ENCODE data around the gene CCDC33.
"Not testable (repeated sequence)": the region's sequence is repeated elsewhere in the genome, so short reads cannot be mapped to it uniquely, and the experiment has no call there.

Gene CCDC33

DNA sequence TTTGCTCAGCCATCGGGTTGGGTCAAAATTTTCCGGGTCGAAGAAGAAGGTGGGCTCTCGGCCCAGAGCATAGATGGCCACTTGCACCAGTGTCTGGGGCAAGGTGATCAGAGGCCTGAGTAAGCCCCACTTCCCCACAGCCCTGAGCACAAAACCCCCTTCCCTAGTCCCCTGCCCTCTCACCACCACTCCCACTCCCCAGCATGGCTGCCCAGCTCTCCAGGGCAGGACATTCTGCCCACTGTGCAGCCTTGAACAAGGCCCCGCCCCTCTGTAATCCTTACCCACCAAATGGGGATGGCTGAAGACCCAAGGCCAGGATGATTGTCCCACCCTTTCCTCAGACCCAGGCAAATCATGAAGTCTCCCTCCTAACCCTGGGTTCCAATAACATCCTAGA, 102.5 kb downstream of the CCDC33 start:
- DNase-seq, result no peak

DNA sequence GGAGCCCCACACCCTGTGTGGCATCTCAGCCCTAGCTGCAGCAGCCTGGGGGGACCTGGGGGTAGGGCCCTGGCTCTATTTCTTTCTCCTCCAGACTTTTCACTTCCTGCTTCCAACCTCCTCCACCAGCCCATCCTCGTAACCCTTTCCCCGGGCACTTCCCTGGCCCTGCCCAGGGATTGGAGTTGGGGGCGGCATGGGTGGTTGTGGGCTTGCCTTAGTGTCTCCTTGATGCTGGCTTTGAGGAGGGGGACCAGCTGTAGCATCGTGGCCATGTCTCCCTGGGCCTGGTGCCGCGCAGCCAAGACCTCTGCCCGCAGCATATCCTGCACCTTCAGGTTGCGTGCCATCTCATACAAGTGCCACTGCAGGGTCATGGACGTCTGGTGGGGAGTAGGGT, 103.2 kb downstream of the CCDC33 start:
- no peak for DNase-seq

DNA sequence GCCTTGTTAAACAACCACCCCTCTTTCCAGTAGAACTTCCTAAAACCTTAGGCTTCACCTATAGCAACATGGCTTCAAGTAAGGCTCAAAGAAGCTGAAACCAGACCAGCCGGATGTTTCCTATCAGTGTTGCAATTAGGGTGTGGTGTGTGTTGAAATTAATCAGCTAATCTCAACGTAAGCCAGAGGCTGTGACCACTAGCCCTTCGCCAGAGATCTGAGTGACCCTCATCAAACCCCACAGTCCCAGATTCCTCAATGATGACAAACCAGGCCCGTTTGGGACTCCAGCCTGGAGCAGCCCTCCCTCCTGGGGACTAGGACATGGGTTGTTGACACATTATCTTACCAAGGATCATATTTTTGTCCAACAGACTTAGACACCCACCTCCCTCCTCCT, 104.0 kb downstream of the CCDC33 start:
- no peak for DNase-seq

DNA sequence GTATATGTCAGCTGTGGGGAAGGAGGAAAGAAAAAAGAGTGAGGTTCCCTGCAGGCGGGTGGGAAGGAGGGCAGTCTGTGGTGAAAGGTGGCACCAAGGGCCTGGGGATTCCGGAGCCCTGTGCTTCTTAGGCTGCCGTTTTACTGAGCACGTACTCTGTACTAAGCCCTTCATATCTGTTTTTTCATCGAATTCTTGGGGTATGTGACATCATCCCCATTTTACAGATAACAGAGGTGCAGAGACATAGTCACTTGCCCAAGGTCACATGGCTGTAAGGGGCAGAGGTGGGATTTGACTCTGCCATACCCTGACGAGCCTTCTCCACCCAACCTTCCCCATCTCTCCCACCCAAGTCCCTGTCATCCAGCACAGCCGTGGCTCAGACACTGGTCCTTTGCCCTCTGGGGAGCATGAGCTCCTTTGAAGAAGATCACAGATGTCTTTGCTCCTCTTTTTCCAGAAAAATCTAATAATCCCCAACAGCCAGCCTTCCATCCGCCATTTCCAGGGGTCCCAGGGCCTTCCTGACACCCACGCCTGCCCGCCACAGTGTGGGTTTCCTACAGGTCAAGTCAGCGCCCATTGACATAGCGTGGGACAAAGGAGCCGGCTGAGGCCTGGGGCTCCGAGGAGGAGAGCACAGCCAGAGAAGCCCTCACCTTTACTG, 107.1 kb downstream of the CCDC33 start:
- DNase-seq, result no peak

DNA sequence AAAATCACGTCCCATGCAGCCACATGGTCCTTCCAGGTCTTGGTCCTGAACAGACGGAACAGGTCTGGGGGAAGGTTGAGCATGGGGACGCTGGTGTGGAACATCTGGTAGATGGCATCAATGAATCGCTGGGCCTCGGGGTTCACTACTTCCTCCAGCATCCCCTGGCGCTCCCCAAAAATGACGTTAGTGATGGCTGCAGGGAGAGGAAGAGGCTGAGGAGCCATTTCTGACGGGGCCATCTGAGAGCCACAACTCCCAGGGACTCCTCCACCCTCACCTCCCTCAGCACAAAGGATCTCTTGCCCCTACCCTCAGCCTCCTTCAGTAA, 107.6 kb downstream of the CCDC33 start:
- DNase-seq, result no peak

DNA sequence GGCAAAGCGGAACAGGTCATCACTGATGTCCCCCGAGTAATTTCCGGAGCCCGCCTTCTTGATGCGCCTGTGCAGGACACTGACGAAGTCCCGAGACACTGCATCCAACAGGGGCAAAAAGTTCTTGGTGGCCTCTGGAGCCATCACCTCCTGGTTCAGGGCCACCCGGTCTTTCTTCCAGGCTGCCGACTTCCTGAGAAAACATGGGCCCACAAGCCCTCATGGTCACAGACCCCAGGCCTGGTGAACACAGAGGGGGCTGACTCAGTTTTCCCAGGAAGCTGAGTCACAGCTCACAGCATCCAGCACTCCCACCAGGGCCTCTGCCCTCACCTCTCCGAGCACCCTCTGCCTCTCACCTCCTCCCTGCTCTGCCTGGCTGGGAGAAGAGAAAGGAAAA, 108.9 kb downstream of the CCDC33 start:
- DNase-seq, result no peak

DNA sequence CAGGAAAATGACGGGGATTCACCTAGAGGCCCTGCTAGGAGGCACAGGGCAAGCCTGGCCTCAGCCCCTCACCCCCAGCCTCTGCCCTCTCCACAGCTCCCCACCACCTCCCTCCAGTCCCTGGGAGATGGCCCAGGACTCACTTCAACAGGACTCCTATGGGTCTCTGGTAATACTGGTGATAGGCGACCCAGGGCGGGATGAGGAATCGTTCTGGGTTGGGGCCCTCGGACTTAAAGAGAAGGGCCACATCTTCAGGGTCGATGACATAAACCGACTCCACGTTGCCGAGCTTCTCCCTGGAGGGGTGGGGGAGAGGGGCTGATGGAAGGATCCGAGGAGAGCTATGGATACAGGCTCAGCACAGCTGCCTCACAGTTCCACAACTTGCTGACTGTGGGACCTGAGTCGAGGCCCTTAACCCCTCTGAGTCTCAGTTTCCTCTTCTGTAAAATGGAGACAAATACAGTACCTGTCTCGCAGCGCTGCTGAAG, 111.7 kb downstream of the CCDC33 start:
- no peak for DNase-seq

DNA sequence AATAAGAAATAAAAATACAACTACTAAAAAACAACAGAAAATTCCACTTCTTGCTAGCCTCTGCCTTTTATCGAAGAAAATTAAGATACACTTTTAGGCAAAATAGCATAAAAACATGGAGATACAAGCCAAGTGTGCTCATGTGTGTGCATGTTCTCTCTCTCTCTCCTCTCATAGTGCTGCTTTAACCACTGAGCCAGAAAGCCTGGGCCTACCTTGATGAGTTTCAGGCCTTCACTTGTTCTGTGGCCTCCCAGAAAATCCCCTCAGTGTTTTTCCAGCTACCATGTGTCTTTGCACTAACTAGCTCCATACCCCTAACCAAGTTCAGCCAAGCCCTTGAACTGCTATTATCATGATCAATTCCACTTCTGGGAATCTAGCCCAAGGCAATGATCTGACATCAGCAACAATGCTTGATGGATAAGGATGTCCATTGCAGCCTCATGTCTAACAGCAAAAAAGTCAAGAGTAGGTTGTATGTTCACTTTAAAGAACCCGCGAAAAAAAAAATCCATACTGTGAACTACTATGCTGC, 113.2 kb downstream of the CCDC33 start:
- DNase-seq, result no peak

DNA sequence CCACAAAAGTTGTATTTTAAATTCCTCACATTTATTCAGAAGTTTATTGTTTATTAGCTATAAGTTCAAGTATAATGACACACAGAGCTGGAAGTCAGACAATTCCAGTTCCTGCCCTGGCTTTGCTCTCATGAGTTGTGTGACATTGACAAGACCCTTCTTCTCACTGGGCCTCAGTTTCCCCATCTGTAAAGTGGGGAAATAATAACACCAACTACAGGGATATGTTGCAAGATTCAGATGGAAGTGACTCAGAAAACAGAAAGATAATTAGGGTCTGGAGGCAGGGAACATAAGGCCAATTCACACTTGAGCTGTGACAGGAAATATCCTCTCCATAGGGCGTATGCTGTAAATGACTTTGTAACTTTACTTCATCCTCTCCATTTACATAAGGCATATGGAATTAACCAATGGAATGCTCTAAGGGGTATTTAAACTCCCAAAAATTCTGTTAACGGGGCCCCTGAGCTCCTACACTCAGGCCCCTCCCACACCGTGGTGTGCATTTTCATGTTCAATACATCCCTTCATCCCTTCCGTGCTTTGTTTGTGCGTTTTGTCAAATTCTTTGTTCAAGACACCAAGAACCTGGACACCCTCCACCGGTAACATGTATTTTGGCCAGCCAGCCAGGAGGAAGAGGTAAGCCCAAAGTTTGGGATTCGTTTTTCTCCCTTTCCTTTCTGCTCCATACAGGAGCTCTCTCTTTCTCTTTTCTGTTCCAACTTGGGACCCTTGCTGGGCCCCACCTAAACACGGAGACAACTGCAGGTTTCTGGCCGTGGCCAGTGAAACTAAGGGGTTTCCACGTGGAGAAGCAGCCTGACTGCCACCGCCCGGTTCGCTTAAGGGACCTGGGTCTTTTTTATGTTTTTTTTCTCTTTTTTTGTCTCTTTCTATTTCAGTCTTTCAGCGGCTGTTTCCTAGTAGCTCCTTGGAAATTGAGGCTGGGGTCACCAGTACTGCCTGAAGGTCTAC, 114.5 kb downstream of the CCDC33 start:
- DNase-seq, result no peak

DNA sequence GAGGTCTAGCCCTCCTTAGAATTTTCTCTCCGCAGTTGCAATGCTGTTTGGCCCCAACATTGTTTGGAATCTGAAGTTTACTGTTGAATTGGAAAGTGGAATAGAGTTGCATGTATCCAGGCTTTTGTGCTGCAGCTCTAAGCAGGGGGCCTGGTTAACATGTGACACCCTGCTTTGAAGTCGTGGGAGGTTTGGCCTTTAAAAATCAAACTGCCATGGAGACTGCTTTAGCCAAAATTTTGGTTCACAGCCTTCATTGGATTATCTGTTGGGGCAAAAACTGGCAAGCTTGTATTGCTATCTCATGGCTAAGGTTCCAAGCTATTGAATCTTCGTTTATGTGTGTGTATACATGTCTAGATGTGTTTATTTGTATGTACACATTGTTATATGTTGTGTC, 115.5 kb downstream of the CCDC33 start:
- no peak for DNase-seq

DNA sequence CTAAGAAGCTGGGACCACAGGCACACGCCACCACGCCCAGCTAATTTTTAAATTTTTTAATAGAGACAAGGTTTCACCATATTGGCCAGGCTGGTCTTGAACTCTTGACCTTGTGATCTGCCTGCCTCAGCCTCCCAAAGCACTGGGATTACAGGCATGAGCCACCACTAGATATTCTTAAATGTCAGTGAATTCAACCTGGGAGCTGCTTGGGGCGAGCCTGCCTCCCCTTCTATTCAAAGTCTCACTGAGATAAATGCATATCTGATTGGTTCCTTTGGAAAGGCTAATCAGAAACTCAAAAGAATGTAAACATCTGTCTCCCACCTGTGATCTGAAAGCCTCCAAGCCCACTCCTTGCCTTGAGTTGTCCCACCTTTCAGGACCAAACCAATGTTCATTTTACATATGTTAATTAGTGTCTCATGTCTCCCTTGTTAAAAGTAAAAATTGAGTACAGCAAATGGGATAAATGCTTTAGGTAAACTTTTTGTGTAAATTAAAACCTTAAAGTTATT, 116.3 kb downstream of the CCDC33 start:
- DNase-seq, result no peak

DNA sequence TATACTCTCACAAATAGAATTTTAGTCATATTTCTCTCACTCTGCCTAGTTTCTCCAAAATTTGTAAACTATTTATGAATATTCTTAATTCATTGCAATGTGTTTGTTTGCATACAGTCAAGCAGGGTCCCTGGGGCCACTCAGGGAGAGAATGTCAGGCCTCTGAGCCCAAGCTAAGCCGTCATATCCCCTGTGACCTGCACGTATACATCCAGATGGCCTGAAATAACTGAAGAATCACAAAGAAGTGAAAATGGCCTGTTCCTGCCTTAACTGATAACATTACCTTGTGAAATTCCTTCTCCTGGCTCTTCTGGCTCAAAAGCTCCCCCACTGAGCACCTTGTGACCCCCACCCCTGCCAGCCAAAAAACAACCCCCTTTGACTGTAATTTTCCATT, 117.9 kb downstream of the CCDC33 start:
- DNase-seq, result not testable (repeated sequence)

DNA sequence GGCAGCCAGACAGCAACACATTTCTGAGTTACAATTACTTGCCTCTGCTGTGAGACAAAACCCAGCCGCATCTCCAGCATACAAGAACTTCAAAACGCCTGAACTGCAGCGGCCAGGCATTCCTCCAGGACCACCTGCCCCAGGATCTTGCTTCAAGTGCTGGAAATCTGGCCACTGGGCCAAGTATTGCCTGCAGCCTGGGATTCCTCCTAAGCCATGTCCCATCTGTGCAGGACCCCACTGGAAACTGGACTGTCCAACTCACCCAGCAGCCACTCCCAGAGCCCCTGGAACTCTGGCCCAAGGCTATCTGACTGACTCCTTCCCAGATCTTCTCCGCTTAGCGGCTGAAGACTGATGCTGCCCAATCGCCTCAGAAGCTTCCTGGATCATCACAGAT, 119.9 kb downstream of the CCDC33 start:
- DNase-seq, result not testable (repeated sequence)

DNA sequence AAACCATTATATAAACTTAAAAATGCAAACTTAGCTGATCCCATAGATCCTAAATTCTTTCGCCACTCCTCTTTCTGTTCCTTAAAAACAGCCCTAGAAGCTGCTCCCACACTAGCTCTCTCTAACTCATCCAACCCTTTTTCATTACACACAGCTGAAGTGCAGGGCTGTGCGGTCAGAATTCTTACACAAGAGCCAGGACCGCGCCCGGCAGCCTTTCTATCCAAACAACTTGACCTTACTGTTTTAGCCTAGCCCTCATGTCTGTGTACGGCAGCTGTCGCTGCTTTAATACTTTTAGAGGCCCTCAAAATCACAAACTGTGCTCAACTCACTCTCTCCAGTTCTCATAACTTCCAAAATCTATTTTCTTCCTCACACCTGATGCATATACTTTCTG, 121.4 kb downstream of the CCDC33 start:
- not testable (repeated sequence) for DNase-seq

DNA sequence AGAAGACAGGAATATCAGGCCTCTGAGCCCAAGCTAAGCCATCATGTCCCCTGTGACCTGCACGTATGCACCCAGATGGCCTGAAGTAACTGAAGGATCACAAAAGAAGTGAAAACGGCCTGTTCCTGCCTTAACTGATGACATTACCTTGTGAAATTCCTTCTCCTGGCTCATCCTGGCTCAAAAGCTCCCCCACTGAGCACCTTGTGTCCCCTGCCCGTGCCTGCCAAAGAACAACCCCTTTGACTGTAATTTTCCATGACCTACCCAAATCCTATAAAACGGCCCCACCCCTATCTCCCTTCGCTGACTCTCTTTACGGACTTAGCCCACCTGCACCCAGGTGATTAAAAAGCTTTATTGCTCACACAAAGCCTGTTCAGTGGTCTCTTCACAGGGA, 123.2 kb downstream of the CCDC33 start:
- DNase-seq, result not testable (repeated sequence)

DNA sequence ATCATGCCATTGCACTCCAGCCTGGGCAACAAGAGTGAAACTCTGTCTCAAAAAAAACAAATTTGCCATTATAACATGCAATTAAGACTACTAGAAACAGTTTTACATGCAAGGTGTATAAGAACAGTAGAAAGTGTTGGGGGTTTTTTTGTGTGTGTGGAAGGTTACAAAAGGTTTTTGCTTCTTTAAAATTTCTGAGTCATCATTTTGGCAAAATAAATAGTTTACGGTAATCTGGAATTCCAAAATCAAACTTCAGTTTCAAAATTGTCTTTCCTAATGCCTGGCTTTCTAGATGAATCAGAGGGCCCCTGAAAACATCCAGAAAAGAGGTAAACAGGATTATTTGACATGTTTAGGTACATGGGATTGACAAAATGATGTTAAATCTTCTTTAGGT, 124.7 kb downstream of the CCDC33 start:
- not testable (repeated sequence) for DNase-seq

DNA sequence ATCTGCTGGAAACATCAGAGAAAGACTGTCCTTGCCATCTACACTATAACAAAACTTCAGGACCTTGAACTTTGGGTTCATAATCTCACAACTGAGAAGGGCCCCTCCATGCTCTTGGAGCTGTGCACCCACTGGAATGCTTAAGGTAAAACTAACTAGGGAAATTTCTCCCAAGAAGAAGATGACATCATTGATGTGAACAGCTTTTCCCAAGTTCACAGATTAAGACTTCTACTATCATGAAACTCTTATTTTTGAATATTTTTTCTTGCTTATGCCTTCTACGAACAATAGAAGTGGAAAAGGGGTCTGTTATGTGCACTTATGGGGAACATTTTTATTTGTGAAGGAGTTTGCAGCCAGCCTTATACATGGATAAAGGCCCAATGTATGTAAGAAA, 126.4 kb downstream of the CCDC33 start:
- DNase-seq, result no peak

DNA sequence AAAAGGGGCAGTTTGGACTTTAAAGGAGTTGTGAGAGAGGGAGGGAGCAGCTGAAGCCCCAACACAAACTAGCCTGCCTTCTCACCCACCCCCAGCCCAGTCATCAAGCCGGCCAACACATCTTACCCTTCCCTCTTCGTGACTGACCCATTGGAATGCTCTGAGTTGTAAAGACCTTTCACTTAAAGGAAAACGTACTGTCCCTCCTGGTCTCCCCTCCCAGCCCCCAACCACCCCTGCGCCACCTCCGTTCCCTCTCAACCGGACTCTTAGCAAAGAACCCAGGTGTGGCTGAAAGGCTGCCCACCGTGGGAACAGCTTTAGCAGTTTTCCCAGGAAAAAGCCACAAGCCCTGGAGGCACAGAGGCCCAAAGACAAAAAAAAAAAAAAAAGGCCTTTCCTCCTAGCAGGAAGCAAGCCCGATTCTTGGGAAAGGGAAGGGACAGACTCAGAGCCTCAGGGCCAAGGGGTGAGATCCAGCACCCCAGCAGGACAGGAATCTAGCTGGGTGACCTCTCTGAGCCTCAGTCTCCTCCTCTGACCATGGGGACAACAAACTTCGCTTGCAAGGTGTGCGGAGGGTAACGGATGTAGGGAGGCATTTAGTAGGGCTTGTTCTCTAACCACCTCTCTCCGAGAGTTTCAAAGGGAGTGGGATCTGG, 128.9 kb downstream of the CCDC33 start:
- no peak for DNase-seq

DNA sequence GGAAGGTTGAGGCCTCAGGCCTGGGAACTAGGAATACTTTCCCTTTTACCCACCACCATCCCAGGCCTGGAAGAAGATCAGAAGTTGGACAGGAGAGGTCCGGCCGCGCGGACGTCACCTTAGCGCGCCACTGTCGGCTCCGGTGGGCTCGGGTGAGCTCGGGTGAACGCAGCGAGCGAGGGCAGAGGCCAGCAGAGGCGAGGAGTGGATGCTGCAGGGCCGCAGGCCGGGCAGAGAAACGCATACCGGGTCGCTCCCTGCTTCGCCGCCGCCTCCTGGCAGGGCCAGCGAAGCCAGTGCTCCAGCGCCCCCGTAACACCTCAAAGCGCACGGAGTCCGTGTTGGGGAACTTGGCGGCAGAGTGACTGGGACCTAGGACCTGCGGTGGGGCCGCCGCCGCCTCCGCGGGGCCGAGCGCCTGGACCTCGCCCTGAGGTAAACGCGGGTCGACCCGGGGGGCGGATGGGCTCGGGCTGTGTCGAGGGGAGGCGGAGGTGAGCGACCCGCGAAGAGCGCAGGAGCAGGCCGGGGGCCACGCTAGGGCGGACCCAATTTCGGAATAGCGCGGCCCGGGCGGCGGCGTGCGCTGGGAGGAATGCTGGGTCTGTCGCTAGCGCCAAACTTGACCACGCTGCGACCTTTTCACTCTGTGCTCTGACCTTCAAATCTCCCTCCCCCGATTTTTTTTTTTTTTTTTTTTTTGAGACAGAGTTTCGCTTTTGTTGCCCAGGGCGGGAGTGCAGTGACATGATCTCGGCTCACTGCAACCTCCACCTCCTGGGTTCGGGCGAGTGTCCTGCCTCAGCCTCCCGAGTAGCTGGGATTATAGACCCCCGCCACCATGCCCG, 129.7 kb downstream of the CCDC33 start:
- DNase-seq, result no peak

DNA sequence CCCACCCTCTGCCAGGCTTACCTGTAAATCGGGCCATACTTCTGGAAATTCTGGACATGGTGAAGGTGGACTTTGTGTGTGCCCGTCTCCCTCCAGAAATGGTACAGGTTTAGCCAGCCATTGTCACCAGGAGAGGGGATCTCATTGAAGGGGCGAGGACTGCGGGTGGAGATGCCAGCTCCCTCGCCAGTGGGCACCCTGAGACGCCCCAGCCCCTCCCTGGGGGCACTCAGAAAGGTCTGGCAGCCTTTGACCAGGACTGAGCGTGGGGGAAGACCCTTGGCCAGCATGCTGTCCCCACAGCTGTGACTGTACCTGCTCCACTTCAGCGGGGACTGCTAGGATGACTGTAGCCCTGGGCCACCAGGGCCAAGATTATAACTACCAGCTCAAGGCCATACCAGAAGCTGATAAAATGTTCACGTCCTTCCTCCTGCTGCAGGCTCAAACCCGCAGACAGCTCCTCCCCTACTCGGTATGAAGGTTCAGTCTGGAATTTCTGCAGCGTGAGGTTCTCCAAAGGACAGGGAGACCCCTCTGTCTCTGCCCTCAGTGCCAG, 131.2 kb downstream of the CCDC33 start, which contains the start of gene CYP11A1:
Gene CYP11A1, minus strand, starts transcription at position 351 of the 559 bp plus-strand sequence. Its CDS starts 61 bp downstream, at position 290.
- no peak for DNase-seq

DNA sequence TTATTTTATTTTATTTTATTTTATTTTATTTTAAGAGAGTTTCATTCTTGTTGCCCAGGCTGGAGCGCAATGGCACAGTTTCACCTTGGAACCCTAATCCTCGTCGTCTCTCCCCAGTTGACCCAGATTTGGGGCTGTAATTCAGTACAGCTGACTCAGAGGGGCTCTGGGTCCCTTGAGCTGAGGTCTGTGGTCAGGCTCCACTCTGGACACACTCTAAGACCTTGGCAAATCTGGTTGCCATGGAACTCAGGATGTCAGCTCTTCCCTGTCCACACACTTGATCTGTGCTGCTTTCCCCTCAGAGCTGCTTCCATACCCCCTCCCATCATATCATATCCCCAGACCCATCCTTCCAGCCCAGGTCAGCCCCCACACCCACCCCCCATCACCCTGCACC, 132.0 kb downstream of the CCDC33 start:
- no peak for DNase-seq
